ACC112 (cell line): ENCODE measurements around the gene NCOR2.

Experiments
- H2AFZ ChIP-seq: fragments of 200-600 bp; sonication (generic); one replicate; pipeline ENCODE4 v1.6.0; 2017; ENCODE audit warnings: antibody characterized with exemption, low read length; ENCODE audit not compliant: unreplicated experiment
- H3K27ac ChIP-seq: fragments of 200-600 bp; sonication (generic); 2 replicates; pipeline ENCODE4 v1.5.1; 2014; ENCODE audit warnings: low read depth, mild to moderate bottlenecking, antibody characterized with exemption, low read length, moderate library complexity
- H3K27me3 ChIP-seq: fragments of 200-600 bp; sonication (generic); 2 replicates; pipeline ENCODE4 v1.6.1; 2014; ENCODE audit warnings: mild to moderate bottlenecking, antibody characterized with exemption, low read length, moderate library complexity, mixed read lengths; ENCODE audit not compliant: insufficient read depth
- H3K36me3 ChIP-seq: fragments of 200-600 bp; sonication (generic); 2 replicates; pipeline ENCODE4 v1.6.1; 2016; ENCODE audit warnings: mild to moderate bottlenecking, antibody characterized with exemption, low read length, moderate library complexity, mixed read lengths; ENCODE audit not compliant: insufficient read depth
- H3K4me1 ChIP-seq: fragments of 200-600 bp; sonication (generic); one replicate; pipeline ENCODE4 v1.6.1; 2016; ENCODE audit warnings: low read length, mixed read lengths; ENCODE audit not compliant: insufficient read depth, unreplicated experiment, control insufficient read depth
- H3K4me3 ChIP-seq: fragments of 200-600 bp; sonication (generic); 2 replicates; pipeline ENCODE4 v1.5.1; 2014; ENCODE audit warnings: mild to moderate bottlenecking, low read depth, low read length
- H3K79me2 ChIP-seq: fragments of 200-600 bp; sonication (generic); one replicate; pipeline ENCODE4 v1.6.0; 2016; ENCODE audit warnings: low read length; ENCODE audit not compliant: control insufficient read depth, unreplicated experiment, insufficient read depth

The NCOR2 gene

GRCh38 chr12:124609041-124609989 is 41.9 kb upstream of the NCOR2 start:
- H3K4me3 ChIP-seq = no peak overlapping the region
- no peak overlapping the region for H2AFZ ChIP-seq

DNA sequence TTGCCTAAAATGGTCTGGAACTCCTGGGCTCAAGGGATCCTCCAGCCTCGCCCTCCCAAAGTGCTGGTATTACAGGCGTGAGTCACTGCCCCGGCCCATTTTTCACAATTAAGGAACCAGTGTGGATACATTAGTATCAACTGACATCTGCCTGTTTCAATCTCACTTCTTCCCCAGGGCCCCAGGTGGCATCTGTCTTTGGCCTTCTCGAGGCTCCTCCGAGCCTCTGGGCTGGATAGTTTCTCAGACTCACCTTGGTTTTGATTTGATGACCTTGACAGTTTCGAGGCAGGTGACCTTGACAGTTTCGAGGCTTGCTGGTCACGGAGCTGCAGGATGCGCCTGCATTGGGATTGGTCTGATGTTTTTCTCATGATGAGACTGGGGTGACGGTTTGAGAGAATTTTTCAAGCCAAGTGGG is 41.0 kb upstream of the NCOR2 start:
- H3K27me3 ChIP-seq = no peaks in the 10 kb centered on the region
- H3K36me3 ChIP-seq = no peaks in the 10 kb centered on the region
- H3K79me2 ChIP-seq = no peaks in the 10 kb centered on the region
- no peak overlapping the region for H3K27ac ChIP-seq
- peaks cover 18% of the 10 kb centered on the region for H3K4me1 ChIP-seq
- H2AFZ ChIP-seq = no peak overlapping the region
- no peak overlapping the region for H3K4me3 ChIP-seq

More at GRCh38 chr12:124609041-124609989, 41.9 kb upstream of the NCOR2 start:
- peaks cover 18% of the 10 kb centered on the region for H3K4me1 ChIP-seq
- H3K27me3 ChIP-seq = no peaks in the 10 kb centered on the region
- no peaks in the 10 kb centered on the region for H3K79me2 ChIP-seq
- no peak overlapping the region for H3K27ac ChIP-seq
- H3K36me3 ChIP-seq = no peaks in the 10 kb centered on the region

DNA sequence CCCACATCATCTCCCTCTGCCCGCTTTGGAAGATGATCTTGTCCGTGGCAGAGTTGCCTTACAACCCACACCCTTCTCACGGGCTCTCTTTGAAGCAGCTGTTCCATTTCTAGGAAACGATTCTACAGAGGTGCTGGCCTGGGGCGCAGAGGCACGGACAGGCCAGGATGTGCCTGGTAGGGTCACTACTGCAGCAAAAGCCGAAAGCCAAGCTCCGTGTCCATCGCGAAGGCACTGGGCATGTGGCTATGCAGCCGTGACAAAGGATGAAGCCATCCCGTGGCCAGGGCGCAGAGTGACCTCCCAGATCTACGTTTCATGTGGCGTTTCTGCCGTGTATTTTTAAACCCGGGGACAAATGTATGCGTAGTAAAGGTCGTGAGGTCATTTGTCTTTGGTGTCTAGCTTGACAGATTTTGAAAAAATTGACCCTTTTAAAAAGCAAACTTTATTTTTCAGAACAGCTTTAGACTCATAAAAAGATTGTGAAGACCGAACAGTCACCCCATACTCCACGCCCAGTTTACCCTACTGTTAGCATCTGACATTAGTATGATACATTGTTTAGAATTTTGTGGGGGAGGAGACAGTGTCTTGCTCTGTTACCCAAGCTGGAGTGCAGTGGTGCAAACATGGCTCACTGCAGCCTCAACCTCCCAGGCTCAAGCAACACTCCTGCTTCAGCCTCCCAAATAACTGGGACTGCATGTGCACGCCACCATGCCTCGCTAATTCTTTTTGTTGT is 40.4 kb upstream of the NCOR2 start:
- Histone ChIP-seq H3K4me3 (no peak overlapping the region), H3K27me3 (no peaks in the 10 kb centered on the region), H3K79me2 (no peaks in the 10 kb centered on the region), H3K36me3 (no peaks in the 10 kb centered on the region), H3K27ac (no peak overlapping the region), H3K4me1 (peaks cover 14% of the 10 kb centered on the region), H2AFZ (no peak overlapping the region)

DNA sequence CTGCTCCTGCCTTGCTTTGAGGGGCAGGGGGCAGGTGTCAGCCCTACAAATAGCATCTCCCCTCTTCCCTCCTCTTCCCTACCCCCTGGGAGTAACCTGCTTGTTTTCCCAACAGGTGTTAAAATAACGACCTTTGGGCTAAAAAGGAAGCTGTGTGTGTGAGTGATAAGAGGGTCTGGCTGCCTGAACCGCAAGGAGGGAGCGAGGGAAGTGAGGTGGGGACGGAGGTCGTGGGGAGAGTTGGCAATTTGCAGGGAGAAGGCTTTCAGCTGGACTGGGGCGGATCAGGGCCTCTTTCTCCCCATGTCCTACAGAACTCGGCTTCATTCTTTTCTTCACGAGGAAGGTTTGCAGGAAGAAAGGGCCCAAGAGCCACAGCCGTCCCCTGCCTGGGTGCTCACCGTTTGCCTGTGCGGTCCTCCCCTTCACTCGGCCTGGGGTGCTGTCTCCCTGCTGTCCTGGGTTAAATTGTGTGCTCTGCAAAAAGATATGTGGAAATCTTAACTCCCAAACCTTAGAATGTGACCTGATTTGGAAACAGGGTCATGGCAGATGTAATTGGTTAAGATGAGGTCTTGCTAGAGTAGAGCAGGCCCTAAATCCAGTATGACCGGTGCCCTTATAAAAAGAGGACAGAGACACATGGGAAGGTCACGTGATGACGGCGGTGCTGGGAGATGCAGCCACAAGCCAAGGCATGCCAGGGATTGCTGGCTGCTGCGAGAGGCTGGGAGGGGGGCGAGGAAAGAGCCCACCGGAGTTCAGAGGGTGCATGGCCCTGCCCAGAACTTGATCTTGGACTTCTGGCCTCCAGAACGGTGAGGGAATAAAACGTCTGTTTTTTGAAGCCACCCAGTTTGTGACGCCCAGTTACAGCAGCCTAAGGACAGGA is 38.7 kb upstream of the NCOR2 start:
- Histone ChIP-seq H3K27me3 (no peaks in the 10 kb centered on the region), H3K4me1 (peaks cover 14% of the 10 kb centered on the region), H2AFZ (no peak overlapping the region), H3K4me3 (no peak overlapping the region), H3K79me2 (no peaks in the 10 kb centered on the region), H3K27ac (no peak overlapping the region), H3K36me3 (no peaks in the 10 kb centered on the region)

DNA sequence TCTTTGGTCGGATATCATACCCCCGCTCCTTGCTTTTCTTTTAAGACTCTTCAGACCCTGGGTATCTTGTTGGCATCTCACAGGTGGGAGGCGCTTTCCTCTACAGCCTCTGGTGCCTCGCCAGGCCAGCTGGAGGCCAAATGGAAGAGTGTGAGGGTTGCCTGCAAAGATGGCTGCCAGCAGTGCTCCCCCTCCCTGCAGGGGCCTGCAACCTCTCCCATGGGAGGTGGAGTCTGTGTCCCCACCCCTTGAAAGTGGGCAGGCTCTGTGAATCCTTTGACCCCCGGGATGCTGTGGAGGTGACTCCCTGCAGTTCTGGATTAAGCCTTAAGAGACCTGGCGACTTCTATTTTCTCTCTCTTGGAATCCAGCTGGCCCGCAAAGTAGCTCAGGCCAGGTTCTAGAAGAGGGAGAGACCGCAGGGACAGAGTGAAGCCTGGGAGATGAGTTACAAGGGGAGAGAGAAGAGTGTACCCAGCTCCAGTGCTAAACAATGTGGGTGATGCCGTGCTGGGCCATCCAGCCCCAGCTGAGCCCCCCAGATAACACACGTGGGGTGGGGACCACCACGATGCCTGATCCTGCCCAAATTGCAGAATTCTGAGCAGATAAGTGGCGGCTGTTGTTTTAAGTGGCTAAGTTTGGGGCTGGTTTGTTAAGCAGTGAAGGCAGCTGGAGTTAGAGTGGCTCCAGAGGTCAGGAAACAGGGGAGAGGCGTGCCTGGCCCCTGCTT is 37.9 kb upstream of the NCOR2 start:
- Histone ChIP-seq H3K27ac (no peak overlapping the region), H3K4me3 (no peak overlapping the region), H3K36me3 (no peaks in the 10 kb centered on the region), H3K79me2 (no peaks in the 10 kb centered on the region), H3K27me3 (no peaks in the 10 kb centered on the region), H3K4me1 (peaks cover 14% of the 10 kb centered on the region), H2AFZ (no peak overlapping the region)

GRCh38 chr12:124604264-124604680 is 36.9 kb upstream of the NCOR2 start:
- no peak overlapping the region for H2AFZ ChIP-seq
- H3K27ac ChIP-seq = no peak overlapping the region
- no peak overlapping the region for H3K4me3 ChIP-seq
- H3K36me3 ChIP-seq = no peaks in the 10 kb centered on the region
- H3K4me1 ChIP-seq = peaks cover 14% of the 10 kb centered on the region
- H3K79me2 ChIP-seq = no peaks in the 10 kb centered on the region
- H3K27me3 ChIP-seq = no peaks in the 10 kb centered on the region

DNA sequence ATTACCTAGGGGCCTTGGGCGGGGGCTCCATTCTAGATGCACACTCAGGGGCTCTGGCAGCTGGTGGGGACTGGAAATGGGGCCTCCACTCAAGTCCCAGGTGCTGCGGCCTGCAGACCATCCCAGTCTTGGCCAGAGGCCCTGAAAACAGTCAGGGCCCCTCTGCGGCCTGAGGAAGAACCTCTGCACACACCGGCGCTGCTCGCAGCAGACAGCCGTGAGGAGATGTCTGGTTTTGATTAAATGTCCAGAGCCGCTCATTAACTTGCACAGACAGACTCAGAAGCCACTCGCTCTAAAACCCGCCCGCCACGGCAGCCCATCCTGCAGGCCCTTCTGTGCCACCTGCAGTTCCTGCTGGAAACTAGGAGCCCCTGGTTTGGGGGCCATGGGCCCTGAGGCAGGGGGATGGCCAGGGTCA is 36.4 kb upstream of the NCOR2 start:
- Histone ChIP-seq H3K27ac (no peak overlapping the region), H3K4me1 (peaks cover 12% of the 10 kb centered on the region), H3K36me3 (no peaks in the 10 kb centered on the region), H3K79me2 (no peaks in the 10 kb centered on the region), H3K4me3 (no peak overlapping the region), H2AFZ (no peak overlapping the region), H3K27me3 (no peaks in the 10 kb centered on the region)

- no peak overlapping the region for H3K27ac ChIP-seq
- no peaks in the 10 kb centered on the region for H3K79me2 ChIP-seq
- H3K36me3 ChIP-seq = no peaks in the 10 kb centered on the region
- H3K4me1 ChIP-seq = peaks cover 4% of the 10 kb centered on the region
- no peak overlapping the region for H2AFZ ChIP-seq
- H3K27me3 ChIP-seq = no peaks in the 10 kb centered on the region
- no peak overlapping the region for H3K4me3 ChIP-seq
These were observed 35.7 kb upstream of the NCOR2 start for GRCh38 chr12:124603100-124603541.

DNA sequence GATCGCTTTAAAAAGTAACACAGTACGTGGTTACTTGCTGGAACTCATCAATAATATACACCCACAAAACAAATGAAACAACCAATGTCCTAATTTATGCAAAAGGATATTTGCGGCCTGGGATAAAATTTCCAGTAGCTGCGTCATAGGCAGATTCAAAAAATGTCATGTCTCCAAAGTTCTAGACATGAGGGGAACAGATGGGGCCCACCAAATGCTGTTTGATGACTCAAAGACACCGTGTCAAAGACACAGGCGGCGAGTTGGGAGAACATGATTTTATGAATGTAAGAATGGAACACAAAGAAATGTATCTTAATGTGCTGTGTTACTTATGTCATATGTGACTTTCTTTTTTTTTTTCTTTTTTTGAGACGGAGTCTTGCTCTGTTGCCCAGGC is 34.3 kb upstream of the NCOR2 start:
- no peaks in the 10 kb centered on the region for H3K36me3 ChIP-seq
- H3K4me3 ChIP-seq = no peak overlapping the region
- H3K4me1 ChIP-seq = no peaks in the 10 kb centered on the region
- H2AFZ ChIP-seq = no peak overlapping the region
- no peaks in the 10 kb centered on the region for H3K27me3 ChIP-seq
- H3K79me2 ChIP-seq = no peaks in the 10 kb centered on the region
- no peak overlapping the region for H3K27ac ChIP-seq
